Stimulated activated CD4-positive, alpha-beta T cell treated with anti-CD3 and anti-CD28 coated beads, Interleukin-2, amount 100 ng/mL, for 24 hours (primary cell): ENCODE data around the gene EHF.

Experiments used
- DNase-seq, 2 donors: peaks; one replicate each; pipeline ENCODE4 v3.0.0-alpha.2; 2020

Gene EHF

GRCh38 chr11:34647131-34647530 lies 26.2 kb downstream of the EHF start:
- no peak for DNase-seq

GRCh38 chr11:34647532-34647931 lies 26.6 kb downstream of the EHF start:
- no peak for DNase-seq

- no peak for DNase-seq
Observed at GRCh38 chr11:34648036-34648435, 27.1 kb downstream of the EHF start.

GRCh38 chr11:34649597-34649996 lies 28.7 kb downstream of the EHF start:
- no peak for DNase-seq

- DNase-seq = peak; percentile 80
Observed at GRCh38 chr11:34650528-34650927, 29.6 kb downstream of the EHF start.

GRCh38 chr11:34651551-34651950 lies 30.7 kb downstream of the EHF start:
- no peak for DNase-seq

- no peak for DNase-seq
Observed at GRCh38 chr11:34652191-34652973, 31.5 kb downstream of the EHF start.

- no peak for DNase-seq
Observed at GRCh38 chr11:34653031-34653430, 32.1 kb downstream of the EHF start.

- DNase-seq = no peak
Observed at GRCh38 chr11:34653851-34654482, 33.1 kb downstream of the EHF start.

GRCh38 chr11:34654483-34655334 lies 33.8 kb downstream of the EHF start:
- no peak for DNase-seq

GRCh38 chr11:34655335-34656008 lies 34.6 kb downstream of the EHF start:
- no peak for DNase-seq

- no peak for DNase-seq
Observed at GRCh38 chr11:34656062-34656720, 35.3 kb downstream of the EHF start.

GRCh38 chr11:34658071-34659015 lies 37.5 kb downstream of the EHF start:
- no peak for DNase-seq

- DNase-seq = no peak
Observed at GRCh38 chr11:34659096-34659733, 38.3 kb downstream of the EHF start.

GRCh38 chr11:34665077-34665835 lies 44.4 kb downstream of the EHF start:
- no peak for DNase-seq

- DNase-seq = no peak
Observed at GRCh38 chr11:34667810-34668582, 47.1 kb downstream of the EHF start.

GRCh38 chr11:34668583-34669053 lies 47.7 kb downstream of the EHF start:
- DNase-seq = no peak

- DNase-seq = no peak
Observed at GRCh38 chr11:34669458-34669857, 48.6 kb downstream of the EHF start.

GRCh38 chr11:34671117-34671516 lies 50.2 kb downstream of the EHF start:
- no peak for DNase-seq
